H1 (cell line): ENCODE data around the gene NR2F1. TPM values are rescaled to one million over a fixed set of nuclear protein-coding genes. Genes with fewer than 3 reads are reported as not detected.

Source experiments
- CTCF ChIA-PET: fragments of 300-600 bp; sonication (Branson Sonifier 250); formaldehyde crosslinking; loops from one replicate; lab custom pipeline; 2021; ENCODE audit not compliant: partially characterized antibody; lab: Charles Lee
- POLR2A ChIA-PET: fragments of 300-600 bp; sonication (Branson Sonifier 250); formaldehyde crosslinking; loops from one replicate; lab custom pipeline; 2021; ENCODE audit warnings: inconsistent platforms; ENCODE audit not compliant: partially characterized antibody; lab: Charles Lee
- DNase-seq, 2 experiments: peaks; one replicate each; pipeline versions ENCODE4 v3.0.0 to v3.0.0-alpha.2; 2010 to 2022; ENCODE audit warnings: low spot score in 2 of 2, low read depth in 1 of 2, mixed read lengths in 1 of 2
- FAIRE-seq: peaks from 2 replicates; lab custom pipeline; 2011; peaks lifted over from hg19 to GRCh38; lab: Jason Lieb, UNC
- H2AFZ ChIP-seq: 2 replicates; pipeline ENCODE4 v1.8.1; 2012; ENCODE audit warnings: low read length, inconsistent platforms
- H2AK5ac ChIP-seq: 2 replicates; pipeline ENCODE4 v1.6.1; 2013; ENCODE audit warnings: low read depth, low read length
- H2BK120ac ChIP-seq: replicated peaks from 2 replicates; pipeline ENCODE3; 2013; ENCODE audit warnings: low read depth, low read length, inconsistent platforms
- H2BK12ac ChIP-seq: 2 replicates; pipeline ENCODE4 v1.6.1; 2013; ENCODE audit warnings: low read depth, low read length
- H2BK15ac ChIP-seq: 2 replicates; pipeline ENCODE4 v1.6.1; 2013; ENCODE audit warnings: low read length
- H2BK20ac ChIP-seq: 2 replicates; pipeline ENCODE4 v1.6.1; 2013; ENCODE audit warnings: low read length
- H2BK5ac ChIP-seq: 2 replicates; pipeline ENCODE4 v1.6.1; 2013; ENCODE audit warnings: low read depth, low read length
- H3K14ac ChIP-seq: 2 replicates; pipeline ENCODE4 v1.6.1; 2013; ENCODE audit warnings: inconsistent platforms; ENCODE audit not compliant: insufficient read length
- H3K18ac ChIP-seq: 2 replicates; pipeline ENCODE4 v1.6.1; 2013; ENCODE audit warnings: low read length; ENCODE audit errors: extremely low read depth
- H3K23ac ChIP-seq: 2 replicates; pipeline ENCODE4 v1.6.1; 2013; ENCODE audit warnings: inconsistent platforms; ENCODE audit not compliant: insufficient read length
- H3K23me2 ChIP-seq: 2 replicates; pipeline ENCODE4 v1.6.1; 2013; ENCODE audit warnings: low read depth, low read length
- H3K27ac ChIP-seq: 2 replicates; pipeline ENCODE4 v1.6.1; 2011; ENCODE audit warnings: low read depth, low read length, inconsistent platforms
- H3K27me3 ChIP-seq, 4 experiments: replicated peaks in 1 of 4; 1 replicate in 1 of 4; 2 replicates in 3 of 4; pipeline versions ENCODE4 v1.6.1 to v1.8.1; 2011 to 2013; ENCODE audit warnings: low read length in 3 of 4, mild to moderate bottlenecking in 3 of 4, inconsistent platforms in 2 of 4, mixed read lengths in 2 of 4, moderate library complexity in 1 of 4; ENCODE audit not compliant: control insufficient read depth in 3 of 4, insufficient read depth in 3 of 4; ENCODE audit errors: extremely low read depth in 1 of 4
- H3K36me3 ChIP-seq, 4 experiments: 2 replicates each; pipeline versions ENCODE4 v1.6.1 to v1.8.1; 2011 to 2013; ENCODE audit warnings: mild to moderate bottlenecking in 4 of 4, low read length in 3 of 4, moderate library complexity in 2 of 4, control low read depth in 1 of 4, inconsistent platforms in 1 of 4; ENCODE audit not compliant: insufficient read depth in 4 of 4, control insufficient read depth in 2 of 4
- H3K4ac ChIP-seq: replicated peaks from 2 replicates; pipeline ENCODE3; 2013; ENCODE audit warnings: low read length, low read depth, mixed read lengths, inconsistent platforms; ENCODE audit not compliant: insufficient read length
- H3K4me1 ChIP-seq, 4 experiments: replicated peaks in 1 of 4; 1 replicate in 1 of 4; 2 replicates in 3 of 4; pipeline versions ENCODE4 v1.6.1 to v1.8.1; 2011 to 2013; ENCODE audit warnings: low read length in 3 of 4, inconsistent platforms in 2 of 4, mixed read lengths in 1 of 4; ENCODE audit not compliant: insufficient read depth in 4 of 4, control insufficient read depth in 3 of 4
- H3K4me2 ChIP-seq, 2 experiments: 2 replicates each; pipeline versions ENCODE4 v1.6.1 to v1.8.1; 2011 to 2013; ENCODE audit warnings: low read depth in 2 of 2, low read length in 2 of 2, control low read depth in 1 of 2, inconsistent platforms in 1 of 2, mild to moderate bottlenecking in 1 of 2; ENCODE audit not compliant: insufficient read depth in 1 of 2
- H3K4me3 ChIP-seq, 4 experiments: fragments of 200-600, 300-600 bp in 1 of 4; sonication (generic), shearing (Covaris generic), sonication (Bioruptor Twin) in 1 of 4; 2 replicates each; pipeline versions ENCODE4 v1.5.1 to v1.8.1; 2011 to 2016; ENCODE audit warnings: low read length in 4 of 4, low read depth in 3 of 4, control low read depth in 2 of 4, inconsistent platforms in 2 of 4, mild to moderate bottlenecking in 2 of 4, mixed read lengths in 1 of 4, moderate library complexity in 1 of 4; ENCODE audit not compliant: insufficient read depth in 2 of 4; ENCODE audit errors: extremely low read depth in 1 of 4
- H3K56ac ChIP-seq: replicated peaks from 2 replicates; pipeline ENCODE3; 2013; ENCODE audit warnings: low read depth, mild to moderate bottlenecking, mixed read lengths, low read length, inconsistent platforms; ENCODE audit not compliant: insufficient read length
- H3K79me1 ChIP-seq: 2 replicates; pipeline ENCODE4 v1.6.1; 2013; ENCODE audit warnings: low read depth, low read length, control low read depth
- H3K79me2 ChIP-seq, 2 experiments: 2 replicates each; pipeline versions ENCODE4 v1.6.1 to v1.8.1; 2012 to 2013; ENCODE audit warnings: low read length in 2 of 2, mild to moderate bottlenecking in 2 of 2, inconsistent platforms in 1 of 2; ENCODE audit not compliant: insufficient read depth in 2 of 2, control insufficient read depth in 1 of 2
- H3K9ac ChIP-seq, 4 experiments: replicated peaks in 1 of 4; 1 replicate in 1 of 4; 2 replicates in 3 of 4; pipeline versions ENCODE4 v1.6.1 to v1.8.1; 2011 to 2013; ENCODE audit warnings: low read depth in 3 of 4, low read length in 3 of 4, control low read depth in 2 of 4, mild to moderate bottlenecking in 2 of 4, moderate library complexity in 2 of 4, inconsistent platforms in 1 of 4; ENCODE audit errors: extremely low read depth in 1 of 4
- H3K9me3 ChIP-seq, 2 experiments: 2 replicates each; pipeline versions ENCODE4 v1.6.1 to v1.8.1; 2012 to 2013; ENCODE audit warnings: mild to moderate bottlenecking in 2 of 2, moderate library complexity in 2 of 2, control low read depth in 1 of 2, inconsistent platforms in 1 of 2, low read depth in 1 of 2, low read length in 1 of 2, mixed read lengths in 1 of 2; ENCODE audit not compliant: insufficient read depth in 2 of 2
- H4K20me1 ChIP-seq, 2 experiments: replicated peaks in 1 of 2; 2 replicates each; pipeline versions ENCODE3 to v1.8.1; 2011 to 2013; ENCODE audit warnings: inconsistent platforms in 2 of 2, low read length in 2 of 2, mild to moderate bottlenecking in 1 of 2; ENCODE audit not compliant: insufficient read depth in 2 of 2, control insufficient read depth in 1 of 2
- H4K5ac ChIP-seq: 2 replicates; pipeline ENCODE4 v1.6.1; 2013; ENCODE audit warnings: low read length, low read depth, mixed read lengths, inconsistent platforms; ENCODE audit not compliant: insufficient read length
- H4K8ac ChIP-seq: 2 replicates; pipeline ENCODE4 v1.8.0; 2013; ENCODE audit warnings: mild to moderate bottlenecking, moderate library complexity, low read length, inconsistent platforms; ENCODE audit not compliant: insufficient read depth; ENCODE audit errors: extremely low read depth
- H4K91ac ChIP-seq: replicated peaks from 2 replicates; pipeline ENCODE3; 2013; ENCODE audit warnings: low read length, mixed read lengths, inconsistent platforms; ENCODE audit not compliant: insufficient read length
- BACH1 ChIP-seq: IDR thresholded peaks from 2 replicates; pipeline ENCODE4 v1.6.1; 2012; ENCODE audit warnings: low read length, improper control_type of control experiment
- BRCA1 ChIP-seq: IDR thresholded peaks from 2 replicates; pipeline ENCODE4 v1.6.1; 2012; ENCODE audit warnings: low read depth, low read length, improper control_type of control experiment
- CHD2 ChIP-seq: IDR thresholded peaks from 2 replicates; pipeline ENCODE4 v1.6.1; 2012; ENCODE audit warnings: low read length, improper control_type of control experiment
- GTF2F1 ChIP-seq: IDR thresholded peaks from 2 replicates; pipeline ENCODE4 v1.6.1; 2012; ENCODE audit warnings: low read depth, low read length, improper control_type of control experiment, borderline replicate concordance
- HDAC6 ChIP-seq: IDR thresholded peaks from one replicate; pipeline ENCODE4 v1.7.1; 2012; ENCODE audit warnings: low read depth, mild to moderate bottlenecking, inconsistent platforms, low read length, moderate library complexity
- NRF1 ChIP-seq: IDR thresholded peaks from 2 replicates; pipeline ENCODE4 v1.6.1; 2011; ENCODE audit warnings: mild to moderate bottlenecking, low read depth, low read length, improper control_type of control experiment
- SIRT6 ChIP-seq: IDR thresholded peaks from one replicate; pipeline ENCODE4 v1.7.1; 2012; ENCODE audit warnings: low read length, inconsistent platforms
- WGBS, 2 experiments: shearing (Covaris generic) in 1 of 2; methylation state at CpG; one replicate each; pipeline versions ENCODE4 v1.1.6 to v1.1.7; 2013 to 2015; ENCODE audit warnings: low lambda C conversion rate in 2 of 2, mixed read lengths in 2 of 2, inconsistent platforms in 1 of 2, low coverage in 1 of 2, missing lambda C conversion rate in 1 of 2; ENCODE audit not compliant: insufficient replicate concordance in 2 of 2, insufficient coverage in 1 of 2, insufficient read length in 1 of 2; ENCODE audit errors: extremely low coverage in 1 of 2, missing lambda C conversion rate in 1 of 2; 5-methylcytosine and 5-hydroxymethylcytosine counted together
- polyA plus RNA-seq, 7 experiments: library from polyadenylated mRNA; depleted of rRNA in 3 of 7; stranded (reverse) in 5 of 7; unstranded in 2 of 7; fragments of >200 nt in 5 of 7; fragments of 200-250 nt in 2 of 7; gene quantifications; 1 replicate in 5 of 7; 2 replicates in 1 of 7; 4 replicates in 1 of 7; pipeline versions ENCODE4 v1.2.1 to v1.2.3, GENCODE V29; 2011 to 2013; ENCODE audit warnings: missing spikeins in 2 of 7, mixed read lengths in 2 of 7
- total RNA-seq: library from RNA; stranded (reverse); fragmentation: NEBNext Ultra II Directional; extraction: Animal tissue kit (Norgen Biotek cat#: 25700); gene quantifications from 2 replicates; pipeline ENCODE4 v1.2.1, GENCODE V29; 2021

Gene NR2F1
- total and polyA plus RNA-seq, 2 of the 8 experiments (the other 6 are each of a cell fraction or from before 2014, with no cell fraction given): not detected

GRCh38 chr5:93582167-93582462 lies 907 bp upstream of the NR2F1 start:
- no peak overlapping the region for H2AFZ ChIP-seq

More at GRCh38 chr5:93582167-93582462, 907 bp upstream of the NR2F1 start:
- H3K4me2 ChIP-seq: peak overlapping the region; percentile 79 to 84; a peak in 3 of 4 replicates
- H3K79me1 ChIP-seq: no peaks in the 10 kb centered on the region
- H2BK5ac ChIP-seq: no peak overlapping the region
- no peak overlapping the region for H2BK20ac ChIP-seq
- H3K36me3 ChIP-seq: peaks cover 0 to 2% (median 0%) of the 10 kb centered on the region in 4 experiments; a peak in 1 of 8 replicates
- no peak overlapping the region for H3K27ac ChIP-seq
- H2BK12ac ChIP-seq: no peak overlapping the region
- 0% methylated on average over 2 of the region's 2 CpGs; no CpG with 5 or more reads in 1 of the 2 experiments for WGBS, 2 experiments
- peaks cover 5 to 16% of the 10 kb centered on the region in 2 experiments for H4K20me1 ChIP-seq
- ChIA-PET POLR2A (interaction anchor here (0.7 to 1.3 kb wide), 2 partner anchors 13 to 29 kb away, joined by 3 read pairs; no protein-coding TSS in a partner anchor), CTCF (interaction anchor here (0.7 to 2.1 kb wide), 4 partner anchors 10 to 748 kb away, joined by 3 to 12 read pairs (median 6); no protein-coding TSS in a partner anchor)
- H3K18ac ChIP-seq: no peak overlapping the region
- H3K23ac ChIP-seq: no peak overlapping the region
- no peak overlapping the region for H2BK120ac ChIP-seq
- H3K23me2 ChIP-seq: peaks cover 14% of the 10 kb centered on the region; the same call in 1 of the 2 replicates
- H3K9ac ChIP-seq: no peak overlapping the region
- no peak overlapping the region for H4K5ac ChIP-seq
- no peak overlapping the region for H3K56ac ChIP-seq
- H3K9me3 ChIP-seq: no peaks in the 10 kb centered on the region
- TF ChIP-seq SIRT6 (no peak), BRCA1 (no peak), NRF1 (no peak), CHD2 (no peak), GTF2F1 (no peak), HDAC6 (no peak), BACH1 (no peak)
- H3K4ac ChIP-seq: no peak overlapping the region
- no peak overlapping the region for H2AK5ac ChIP-seq
- H2BK15ac ChIP-seq: no peak overlapping the region
- no peak overlapping the region for H3K14ac ChIP-seq
- H4K91ac ChIP-seq: no peak overlapping the region
- H3K27me3 ChIP-seq: peaks cover 70 to 97% (median 84%) of the 10 kb centered on the region in 4 experiments
- DNase-seq (no peak), FAIRE-seq (no peak)
- no peak overlapping the region for H4K8ac ChIP-seq
- peaks cover 0 to 29% (median 21%) of the 10 kb centered on the region in 4 experiments; a peak in 5 of 7 replicates for H3K4me1 ChIP-seq
- no peaks in the 10 kb centered on the region for H3K79me2 ChIP-seq
- H3K4me3 ChIP-seq: peak overlapping the region in 1 of 4 experiments; percentile 61; a peak in 3 of 8 replicates
